GM21390 (cell line): Measurements from ENCODE around the gene OR4K17.
"Not testable (repeated sequence)": the region's sequence is repeated elsewhere in the genome, so short reads cannot be mapped to it uniquely, and the experiment has no call there.

ENCODE experiments used
- ATAC-seq: cut with Tn5 transposase; IDR thresholded peaks from one replicate; pipeline ENCODE4 v1.9.1; 2021; ENCODE audit not compliant: unreplicated experiment

The OR4K17 gene, protein sequence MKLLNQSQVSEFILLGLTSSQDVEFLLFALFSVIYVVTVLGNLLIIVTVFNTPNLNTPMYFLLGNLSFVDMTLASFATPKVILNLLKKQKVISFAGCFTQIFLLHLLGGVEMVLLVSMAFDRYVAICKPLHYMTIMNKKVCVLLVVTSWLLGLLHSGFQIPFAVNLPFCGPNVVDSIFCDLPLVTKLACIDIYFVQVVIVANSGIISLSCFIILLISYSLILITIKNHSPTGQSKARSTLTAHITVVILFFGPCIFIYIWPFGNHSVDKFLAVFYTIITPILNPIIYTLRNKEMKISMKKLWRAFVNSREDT

DNA sequence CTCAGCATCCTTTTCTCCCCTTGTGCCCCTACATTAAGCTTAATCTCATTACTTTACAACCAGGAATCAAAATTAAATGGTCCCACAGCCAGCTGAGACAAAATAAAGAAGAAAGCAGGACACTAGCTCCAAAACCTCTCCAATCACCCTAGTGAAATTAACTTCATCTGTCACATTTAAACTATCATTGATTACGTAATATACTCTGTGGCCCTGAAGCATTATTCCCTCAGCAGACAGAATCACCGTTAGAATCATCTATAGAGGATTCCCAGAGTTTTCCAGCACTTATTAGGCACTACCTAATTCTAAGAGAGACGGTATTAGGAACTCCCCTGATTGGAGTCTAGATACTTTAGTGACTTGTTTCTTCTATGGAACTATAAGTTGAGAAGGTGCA, at the start of gene OR4K17:
OR4K17 (plus strand) TSS at position 302 of the 400 bp plus-strand sequence. CDS start 6,761 bp downstream, outside the sequence.
- no peak for ATAC-seq

DNA sequence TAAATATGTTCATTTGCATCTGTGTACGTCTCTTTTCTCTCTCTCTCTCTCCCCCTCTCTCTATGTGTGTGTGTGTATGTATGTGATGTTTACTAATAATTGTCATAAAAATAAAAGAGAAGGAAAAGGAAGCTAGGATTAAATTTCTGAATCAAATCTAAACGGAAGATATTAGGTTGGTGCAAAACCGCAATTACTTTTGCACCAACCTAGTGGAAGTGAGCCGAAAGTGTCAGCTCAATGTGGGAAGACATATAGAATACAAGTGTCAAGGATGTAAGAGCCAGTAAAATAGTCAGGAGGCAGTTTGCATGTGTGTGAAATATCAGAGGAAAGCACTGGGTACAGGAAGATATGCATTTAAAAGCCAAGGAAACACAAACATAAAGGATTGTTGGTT, 18.5 kb upstream of the OR4K17 start:
- no peak for ATAC-seq

DNA sequence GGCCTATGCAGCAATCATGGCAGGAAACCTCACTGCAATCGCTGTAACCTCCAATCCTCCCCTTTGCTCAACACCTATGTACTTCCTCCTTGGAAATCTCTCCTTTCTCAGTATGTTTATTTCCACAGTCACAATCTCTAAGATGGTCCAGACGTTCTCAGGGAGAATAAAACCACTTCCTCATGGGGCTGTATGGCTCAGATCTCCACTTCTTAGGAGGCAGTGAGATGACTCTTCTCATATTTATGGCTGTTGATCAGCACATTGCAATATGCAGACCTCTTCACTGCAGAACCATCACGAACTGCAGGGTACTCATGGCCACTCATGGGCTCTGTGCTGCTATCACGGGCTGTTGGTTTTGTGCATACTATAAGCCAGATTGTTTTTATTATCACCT, 17.1 kb upstream of the OR4K17 start:
- ATAC-seq: no peak

DNA sequence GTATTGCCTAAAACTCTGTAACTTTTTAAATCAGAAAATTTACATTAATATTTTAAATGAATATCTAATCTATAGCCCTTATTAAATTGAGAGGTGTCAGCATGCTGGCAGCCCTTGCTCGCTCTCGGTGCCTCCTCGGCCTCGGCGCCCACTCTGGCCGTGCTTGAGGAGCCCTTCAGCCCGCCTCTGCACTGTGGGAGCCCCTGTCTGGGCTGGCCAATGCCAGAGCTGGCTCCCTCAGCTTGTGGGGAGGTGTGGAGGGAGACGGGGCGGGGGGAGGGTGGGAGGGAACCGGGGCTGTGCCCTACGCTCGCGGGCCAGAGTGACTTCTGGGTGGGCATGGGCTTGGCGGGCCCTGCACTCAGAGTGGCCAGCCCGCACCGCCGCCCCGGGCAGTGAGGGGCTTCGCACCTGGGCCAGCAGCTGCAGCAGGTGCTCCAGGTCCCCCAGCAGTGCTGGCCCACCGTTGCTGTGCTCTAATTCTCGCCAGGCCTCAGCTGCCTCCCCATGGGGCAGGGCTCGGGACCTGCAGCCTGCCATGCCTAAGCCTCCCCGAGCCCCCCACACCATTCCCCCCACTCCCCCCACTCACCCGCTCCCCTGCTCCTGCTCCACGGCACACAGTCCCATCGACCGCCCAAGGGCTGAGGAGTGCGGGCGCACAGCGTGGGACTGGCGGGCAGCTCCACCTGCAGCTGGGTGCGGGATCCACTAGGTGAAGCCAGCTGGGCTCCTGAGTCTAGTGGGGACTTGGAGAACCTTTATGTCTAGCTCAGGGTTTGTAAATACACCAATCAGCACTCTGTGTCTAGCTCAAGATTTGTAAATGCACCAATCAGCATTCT, 11.4 kb upstream of the OR4K17 start:
- not testable (repeated sequence) for ATAC-seq

DNA sequence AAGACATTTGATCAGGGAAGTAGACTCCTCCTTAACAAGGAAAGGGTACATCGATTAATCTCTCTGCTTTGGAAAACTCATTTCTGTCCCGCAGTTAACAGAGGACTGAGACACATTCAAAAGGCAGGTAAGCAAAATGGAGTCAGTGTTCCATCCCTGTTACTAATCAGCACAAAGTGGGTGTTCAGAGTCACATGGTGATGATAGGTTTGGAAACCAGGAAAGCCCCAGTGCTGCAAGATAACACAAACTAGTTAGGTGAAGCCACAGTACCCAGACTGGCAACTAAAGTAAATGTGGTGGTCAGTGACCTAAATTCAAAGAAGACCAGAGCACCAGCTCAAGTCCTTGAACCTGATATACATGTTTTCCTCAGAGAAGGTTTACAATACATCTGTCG, 1.8 kb downstream of the OR4K17 start:
- no peak for ATAC-seq

DNA sequence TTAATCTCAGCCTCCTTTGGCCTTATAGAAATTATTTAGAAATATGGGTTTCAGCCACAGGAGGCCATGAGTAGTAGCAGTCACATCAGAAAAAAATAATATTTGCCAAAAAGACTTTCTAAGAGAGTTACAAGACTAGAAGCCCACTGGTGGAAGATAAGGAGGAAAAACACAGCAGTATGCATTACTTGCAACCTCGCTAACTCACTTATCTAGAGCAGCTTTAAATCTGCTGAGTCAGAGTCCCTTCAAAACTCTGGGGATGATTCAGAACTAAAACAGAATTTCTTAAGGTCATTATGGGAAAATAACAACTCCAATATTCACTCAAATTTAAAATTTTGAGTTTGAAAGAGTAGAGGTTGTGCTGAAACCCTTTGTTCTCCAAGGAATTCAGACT, 6.2 kb downstream of the OR4K17 start:
- no peak for ATAC-seq

DNA sequence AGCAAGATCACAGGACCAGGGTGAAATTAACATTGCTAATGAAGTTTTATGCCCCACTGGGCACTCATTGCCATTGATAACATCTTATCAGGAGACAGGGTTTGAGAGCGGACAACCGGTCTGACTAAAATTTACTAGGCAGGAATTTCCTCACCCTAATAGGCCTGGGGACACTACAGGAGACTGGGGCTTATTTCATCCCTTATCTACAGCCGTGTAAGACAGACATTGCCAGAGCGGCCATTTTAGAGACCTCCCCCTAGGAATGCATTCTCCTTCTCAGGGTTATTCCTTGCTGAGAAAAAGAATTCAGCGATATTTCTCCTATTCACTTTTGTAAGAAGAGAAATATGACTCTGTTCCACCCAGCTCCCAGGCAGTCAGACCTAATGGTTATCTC, 8.3 kb downstream of the OR4K17 start:
- ATAC-seq: no peak

DNA sequence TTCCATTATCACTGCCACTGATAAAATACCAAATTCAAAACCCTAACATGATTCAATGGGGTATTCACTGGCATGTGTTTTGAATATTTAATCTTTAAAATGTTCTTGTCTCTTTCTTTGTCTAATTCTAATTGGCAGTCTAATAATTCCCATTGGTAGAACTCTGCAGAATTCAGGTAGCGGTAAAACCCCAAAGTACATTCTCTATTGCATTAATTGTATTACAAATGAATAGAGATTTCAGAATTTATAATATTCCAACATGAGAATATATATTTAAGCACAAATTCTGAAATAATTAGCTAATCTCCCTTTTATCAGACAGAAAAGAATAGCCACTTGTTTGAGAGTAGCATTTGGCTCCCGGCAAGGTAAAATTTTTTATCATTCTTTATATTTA, 28.0 kb downstream of the OR4K17 start, which contains the start of gene OR4N5:
OR4N5 (plus strand) TSS at position 301 of the 400 bp plus-strand sequence. CDS start 4,916 bp downstream, outside the sequence.
- no peak for ATAC-seq

DNA sequence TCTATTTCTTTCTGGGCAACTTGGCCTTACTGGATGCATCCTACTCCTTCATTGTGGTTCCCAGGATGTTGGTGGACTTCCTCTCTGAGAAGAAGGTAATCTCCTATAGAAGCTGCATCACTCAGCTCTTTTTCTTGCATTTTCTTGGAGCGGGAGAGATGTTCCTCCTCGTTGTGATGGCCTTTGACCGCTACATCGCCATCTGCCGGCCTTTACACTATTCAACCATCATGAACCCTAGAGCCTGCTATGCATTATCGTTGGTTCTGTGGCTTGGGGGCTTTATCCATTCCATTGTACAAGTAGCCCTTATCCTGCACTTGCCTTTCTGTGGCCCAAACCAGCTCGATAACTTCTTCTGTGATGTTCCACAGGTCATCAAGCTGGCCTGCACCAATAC, 33.4 kb downstream of the OR4K17 start:
- no peak for ATAC-seq

DNA sequence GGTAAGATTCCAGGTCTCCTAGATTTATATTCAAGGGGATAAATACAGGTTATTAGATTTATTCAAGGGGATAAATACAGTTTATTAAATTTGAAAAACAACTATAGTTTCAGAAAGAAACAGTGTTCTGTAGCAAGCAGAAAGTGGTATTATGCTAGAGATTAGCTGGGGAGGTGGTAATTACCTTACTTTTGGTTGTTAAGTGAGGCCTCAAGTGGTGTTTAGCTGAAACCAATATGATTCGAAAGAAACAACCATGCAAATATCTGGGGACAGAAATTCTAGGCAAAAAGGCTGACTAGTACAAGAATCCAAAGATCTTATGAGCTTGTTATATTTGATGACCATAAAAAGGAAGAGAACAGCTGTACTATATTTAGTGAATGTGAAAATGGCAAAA, 34.3 kb downstream of the OR4K17 start:
- no peak for ATAC-seq

DNA sequence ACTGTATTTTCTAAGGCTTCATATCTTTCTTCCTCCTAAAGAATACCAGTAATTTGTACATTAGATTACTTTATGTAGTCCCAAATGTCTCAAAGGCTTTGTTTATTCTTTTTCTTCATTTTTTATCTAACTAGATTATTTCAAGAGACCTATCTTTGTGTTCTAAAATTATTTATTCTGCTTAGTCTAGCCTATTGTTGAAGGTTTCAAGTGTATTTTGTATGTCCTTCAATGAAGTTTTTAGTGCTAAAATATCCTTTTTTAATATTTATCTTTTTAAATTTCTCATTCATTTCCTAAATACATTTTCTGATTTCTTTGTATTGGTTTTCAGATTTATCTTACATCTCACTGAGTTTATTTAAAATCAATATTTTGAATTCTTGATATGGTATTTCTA, 53.9 kb downstream of the OR4K17 start:
- ATAC-seq: no peak

DNA sequence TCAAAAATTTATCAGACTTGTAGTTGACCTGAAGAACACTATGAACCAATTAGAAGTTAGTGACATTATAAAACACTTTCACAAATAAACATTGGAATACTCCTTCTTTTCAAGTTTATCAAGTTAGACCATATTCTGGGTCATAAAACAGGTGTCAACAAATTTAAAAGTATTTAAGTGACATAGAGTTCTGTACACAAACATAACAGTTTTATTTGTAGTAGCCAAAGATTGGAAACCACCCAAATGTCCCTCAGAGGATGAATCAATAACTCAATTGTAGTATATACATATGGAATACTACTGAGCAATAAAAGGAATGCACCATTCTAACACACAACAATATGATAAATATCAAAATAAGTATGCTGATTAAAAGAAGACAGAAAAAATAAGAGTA, 56.6 kb downstream of the OR4K17 start:
- no peak for ATAC-seq

DNA sequence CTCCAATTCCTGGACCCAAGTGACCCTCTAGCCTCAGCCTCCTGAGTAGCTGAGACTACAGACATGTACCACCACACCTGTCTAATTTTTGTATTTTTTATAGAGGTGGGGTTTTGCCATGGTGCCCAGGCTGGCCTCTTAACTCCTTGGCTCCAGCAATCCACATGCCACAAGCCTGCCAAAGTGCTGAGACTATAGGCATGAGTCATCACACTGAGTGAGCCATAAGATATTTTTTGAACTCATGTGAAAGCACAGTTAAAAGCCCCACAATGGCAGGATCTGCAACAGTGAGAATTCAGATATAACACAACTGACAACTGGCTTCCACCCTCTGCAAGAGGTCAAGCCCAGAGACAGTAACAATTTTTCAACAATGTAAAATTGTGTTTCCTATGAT, 59.3 kb downstream of the OR4K17 start:
- not testable (repeated sequence) for ATAC-seq
